Upper lobe of right lung (tissue), 1 donor: ENCODE measurements around the gene ABL2. TPM values are rescaled to one million over a fixed set of nuclear protein-coding genes. Genes with fewer than 3 reads are reported as not detected.
A peak's percentile ranks its signal among the peaks of the same experiment; 100 is the strongest.

Source experiments
- ATAC-seq: fragments of 200-7000 bp; cut with Tn5 transposase; one replicate; pipeline ENCODE4 v1.9.1; 2020; ENCODE audit warnings: mild to moderate bottlenecking, moderate library complexity
- DNase-seq: peaks from one replicate; pipeline ENCODE4 v3.0.0-alpha.2; 2020
- H3K27ac ChIP-seq: fragments of 200-600 bp; one replicate; pipeline ENCODE4 v1.8.0; 2022
- H3K27me3 ChIP-seq: fragments of 200-600 bp; one replicate; pipeline ENCODE4 v1.8.0; 2022; ENCODE audit warnings: mild to moderate bottlenecking
- H3K36me3 ChIP-seq: fragments of 200-600 bp; one replicate; pipeline ENCODE4 v1.8.0; 2022
- H3K4me1 ChIP-seq: fragments of 200-600 bp; one replicate; pipeline ENCODE4 v1.8.0; 2022
- H3K4me3 ChIP-seq: fragments of 200-600 bp; one replicate; pipeline ENCODE4 v1.8.0; 2022; ENCODE audit warnings: mild to moderate bottlenecking
- H3K9me3 ChIP-seq: fragments of 200-600 bp; one replicate; pipeline ENCODE4 v1.8.0; 2022
- CTCF ChIP-seq: fragments of 200-600 bp; IDR thresholded peaks from one replicate; pipeline ENCODE4 v1.8.0; 2022; ENCODE audit warnings: antibody characterized with exemption
- intact Hi-C: fragments of 100-400 bp; cut with DNase I; formaldehyde crosslinking; loops from one replicate; pipeline ENCODE4 v1.11.0; 2022
- total RNA-seq: library from RNA; stranded (reverse); fragmentation: NEBNext Ultra II Directional; extraction: Animal tissue kit (Norgen Biotek cat#: 25700); gene quantifications from one replicate; pipeline ENCODE4 v1.2.1, GENCODE V29; 2021
- donor health status: DM: no; HTN: yes; CAD: no; lungs with severe emphysema.

The ABL2 gene
- total RNA-seq, 1 donor from 2014 or later = 32.7 TPM

GRCh38 chr1:179090923-179091322 lies 138.6 kb downstream of the ABL2 start:
- Histone ChIP-seq H3K27ac (no peak overlapping the region), H3K4me1 (peaks cover 19% of the 10 kb centered on the region), H3K36me3 (peaks cover 58% of the 10 kb centered on the region), H3K9me3 (no peaks in the 10 kb centered on the region), H3K27me3 (no peaks in the 10 kb centered on the region), H3K4me3 (no peak overlapping the region)
- intact Hi-C loops = no loop called here
- no peak for TF ChIP-seq CTCF
- ATAC-seq (no peak), DNase-seq (no peak)

GRCh38 chr1:179090522-179090921 lies 139.0 kb downstream of the ABL2 start:
- H3K36me3 ChIP-seq = peaks cover 58% of the 10 kb centered on the region
- H3K4me1 ChIP-seq = peaks cover 19% of the 10 kb centered on the region
- H3K27me3 ChIP-seq = no peaks in the 10 kb centered on the region
- H3K9me3 ChIP-seq = no peaks in the 10 kb centered on the region
- no peak overlapping the region for H3K4me3 ChIP-seq
- no peak for DNase-seq
- no peak for TF ChIP-seq CTCF
- intact Hi-C loops = no loop called here
- no peak overlapping the region for H3K27ac ChIP-seq
- no peak for ATAC-seq

GRCh38 chr1:179089827-179090482 lies 139.5 kb downstream of the ABL2 start:
- DNase-seq (no peak), ATAC-seq (no peak)
- H3K4me3 ChIP-seq = no peak overlapping the region
- peaks cover 17% of the 10 kb centered on the region for H3K4me1 ChIP-seq
- H3K27ac ChIP-seq = no peak overlapping the region
- TF ChIP-seq CTCF = no peak
- H3K36me3 ChIP-seq = peaks cover 58% of the 10 kb centered on the region
- no peaks in the 10 kb centered on the region for H3K9me3 ChIP-seq
- intact Hi-C loops = no loop called here
- H3K27me3 ChIP-seq = no peaks in the 10 kb centered on the region

- ATAC-seq = no peak
- no peaks in the 10 kb centered on the region for H3K9me3 ChIP-seq
- intact Hi-C loops = no loop called here
- peaks cover 38% of the 10 kb centered on the region for H3K36me3 ChIP-seq
- no peak for DNase-seq
- H3K4me3 ChIP-seq = no peak overlapping the region
- H3K4me1 ChIP-seq = peaks cover 24% of the 10 kb centered on the region
- TF ChIP-seq CTCF = no peak
- H3K27me3 ChIP-seq = no peaks in the 10 kb centered on the region
- no peak overlapping the region for H3K27ac ChIP-seq
Measured at GRCh38 chr1:179087665-179088064, 141.8 kb downstream of the ABL2 start.

GRCh38 chr1:179083533-179083932 lies 145.9 kb downstream of the ABL2 start:
- Histone ChIP-seq H3K27me3 (no peaks in the 10 kb centered on the region), H3K4me1 (peaks cover 14% of the 10 kb centered on the region), H3K4me3 (no peak overlapping the region), H3K36me3 (peaks cover 24% of the 10 kb centered on the region), H3K27ac (no peak overlapping the region), H3K9me3 (no peaks in the 10 kb centered on the region)
- TF ChIP-seq CTCF = no peak
- intact Hi-C loops = no loop called here
- DNase-seq (no peak), ATAC-seq (no peak)

- ATAC-seq (no peak), DNase-seq (no peak)
- Histone ChIP-seq H3K27me3 (no peaks in the 10 kb centered on the region), H3K27ac (peak overlapping the region; percentile 91), H3K36me3 (peaks cover 18% of the 10 kb centered on the region), H3K4me1 (peaks cover 14% of the 10 kb centered on the region), H3K4me3 (peak overlapping the region; percentile 94), H3K9me3 (no peaks in the 10 kb centered on the region)
- intact Hi-C loops = no loop called here
- no peak for TF ChIP-seq CTCF
Measured at GRCh38 chr1:179082999-179083335, 146.5 kb downstream of the ABL2 start.
